SK-N-SH treated with all-trans-retinoic acid at 6 μM for 48 hours (cell line): Measurements from ENCODE around the gene MTAP.

Experiments
- ATAC-seq: fragments of 200-7000 bp; cut with Tn5 transposase; 3 replicates; pipeline ENCODE4 v1.9.1; 2020; ENCODE audit warnings: mild to moderate bottlenecking, moderate library complexity
- ARNTL ChIP-seq: fragments of 450-650 bp; formaldehyde crosslinking; IDR thresholded peaks from 2 replicates; pipeline ENCODE4 v1.5.0; 2020; ENCODE audit warnings: low read depth, mild to moderate bottlenecking, moderate library complexity, borderline replicate concordance
- CSDC2 ChIP-seq: fragments of 250-450 bp; sonication (Bioruptor Pico); IDR thresholded peaks from 2 replicates; pipeline ENCODE4 v1.5.0; 2020; ENCODE audit warnings: mild to moderate bottlenecking, moderate library complexity
- GLIS3 ChIP-seq: fragments of 250-450 bp; sonication (Bioruptor Pico); IDR thresholded peaks from 2 replicates; pipeline ENCODE4 v1.5.0; 2020; ENCODE audit warnings: mild to moderate bottlenecking, moderate library complexity
- ISL1 ChIP-seq: fragments of 250-450 bp; sonication (Bioruptor Pico); IDR thresholded peaks from 2 replicates; pipeline ENCODE4 v2.1.2; 2022; ENCODE audit warnings: mild to moderate bottlenecking, moderate library complexity
- RARB ChIP-seq: fragments of 250-450 bp; sonication (Bioruptor Pico); IDR thresholded peaks from 2 replicates; pipeline ENCODE4 v1.8.0; 2021; ENCODE audit warnings: mild to moderate bottlenecking, moderate library complexity
- SNAI2 ChIP-seq: fragments of 250-450 bp; sonication (Bioruptor Pico); IDR thresholded peaks from 2 replicates; pipeline ENCODE4 v1.5.0; 2020; ENCODE audit warnings: mild to moderate bottlenecking, moderate library complexity
- TCF4 ChIP-seq: fragments of 250-450 bp; sonication (Bioruptor Pico); IDR thresholded peaks from 2 replicates; pipeline ENCODE4 v1.8.0; 2021; ENCODE audit warnings: mild to moderate bottlenecking, moderate library complexity, borderline replicate concordance
- TOX ChIP-seq: fragments of 250-450 bp; sonication (Bioruptor Pico); IDR thresholded peaks from 2 replicates; pipeline ENCODE4 v1.8.0; 2021; ENCODE audit warnings: mild to moderate bottlenecking, moderate library complexity, borderline replicate concordance
- ZC3H10 ChIP-seq: fragments of 250-450 bp; sonication (Bioruptor Pico); IDR thresholded peaks from 2 replicates; pipeline ENCODE4 v1.5.1; 2021; ENCODE audit warnings: mild to moderate bottlenecking, moderate library complexity
- ZFP3 ChIP-seq: fragments of 250-450 bp; sonication (Bioruptor Pico); IDR thresholded peaks from 2 replicates; pipeline ENCODE4 v1.5.0; 2020; ENCODE audit warnings: mild to moderate bottlenecking, moderate library complexity
- ZFP30 ChIP-seq: fragments of 450-650 bp; formaldehyde crosslinking; IDR thresholded peaks from 2 replicates; pipeline ENCODE4 v1.5.0; 2022; ENCODE audit warnings: mild to moderate bottlenecking, moderate library complexity
- ZNF70 ChIP-seq: fragments of 450-650 bp; formaldehyde crosslinking; IDR thresholded peaks from 2 replicates; pipeline ENCODE4 v1.5.0; 2020; ENCODE audit warnings: mild to moderate bottlenecking, moderate library complexity
- ZNF8 ChIP-seq: fragments of 450-650 bp; formaldehyde crosslinking; IDR thresholded peaks from 2 replicates; pipeline ENCODE4 v1.5.0; 2020; ENCODE audit warnings: mild to moderate bottlenecking, moderate library complexity
- TF ChIP-seq, protein P1 (sequence below): fragments of 250-450 bp; sonication (Bioruptor Pico); IDR thresholded peaks from 2 replicates; pipeline ENCODE4 v1.5.1; 2020; ENCODE audit warnings: low read depth, mild to moderate bottlenecking, moderate library complexity
- TF ChIP-seq, protein P2 (sequence below): fragments of 250-450 bp; sonication (Bioruptor Pico); IDR thresholded peaks from 2 replicates; pipeline ENCODE4 v1.5.0; 2020; ENCODE audit warnings: mild to moderate bottlenecking, moderate library complexity
- TF ChIP-seq, protein P3 (sequence below): fragments of 250-450 bp; sonication (Bioruptor Pico); IDR thresholded peaks from 2 replicates; pipeline ENCODE4 v1.8.0; 2021; ENCODE audit warnings: low read depth, mild to moderate bottlenecking, moderate library complexity, borderline replicate concordance
- TF ChIP-seq, protein P4 (sequence below): fragments of 250-450 bp; sonication (Bioruptor Pico); IDR thresholded peaks from 2 replicates; pipeline ENCODE4 v1.8.0; 2020; ENCODE audit warnings: mild to moderate bottlenecking, moderate library complexity, borderline replicate concordance
- TF ChIP-seq, protein P5 (sequence below): fragments of 250-450 bp; sonication (Bioruptor Pico); IDR thresholded peaks from 2 replicates; pipeline ENCODE4 v1.5.1; 2021; ENCODE audit warnings: mild to moderate bottlenecking, moderate library complexity

MTAP gene

DNA sequence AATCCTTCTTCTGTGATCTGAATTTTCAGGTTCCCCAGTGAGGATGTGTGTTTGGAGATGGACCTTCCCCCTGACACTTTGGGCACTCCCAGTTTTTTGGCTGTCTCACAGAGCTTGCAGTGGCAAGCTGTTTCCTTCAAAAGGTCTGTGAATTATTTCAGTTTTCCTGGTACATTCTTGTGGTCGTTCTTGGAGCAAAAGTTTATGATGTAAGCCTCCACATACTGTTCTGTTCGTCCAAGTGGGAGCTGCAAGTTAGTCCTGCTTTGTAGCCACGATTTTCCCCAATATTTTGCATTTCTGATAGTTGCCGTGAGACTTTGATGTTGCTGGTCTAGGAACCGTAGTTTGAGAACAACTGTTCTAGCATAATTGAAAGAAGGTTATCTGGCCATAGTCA, 88.3 kb downstream of the MTAP start (continued):
- TF ChIP-seq TOX (CRISPR knock-in tag) (no peak), RARB (no peak)
- TF ChIP-seq, all 23 proteins: peak for 0

DNA sequence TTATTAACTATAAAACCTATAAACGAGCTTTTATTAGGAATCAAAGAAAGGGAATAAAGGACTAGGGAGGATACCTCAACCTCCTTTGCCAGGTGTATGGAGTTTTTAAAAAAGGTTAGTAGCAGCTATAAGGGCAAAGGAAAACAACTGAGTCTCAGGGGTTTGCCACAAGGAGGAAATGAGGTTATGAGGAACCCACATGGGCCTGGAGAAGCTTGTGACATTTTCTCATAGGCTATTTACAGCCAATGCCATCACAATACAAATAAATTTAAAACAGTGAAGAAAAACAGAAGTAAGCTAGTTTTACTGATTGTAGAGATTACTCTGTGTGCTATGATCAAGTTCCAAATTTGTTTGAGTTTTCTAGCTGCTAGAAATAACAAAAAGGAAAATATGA, 99.1 kb downstream of the MTAP start:
- no peak for ATAC-seq
- TF ChIP-seq CSDC2 (CRISPR knock-in tag) (no peak), TOX (CRISPR knock-in tag) (no peak), ARNTL (CRISPR knock-in tag) (no peak), GLIS3 (CRISPR knock-in tag) (no peak), ZNF70 (CRISPR knock-in tag) (no peak), SNAI2 (CRISPR knock-in tag) (no peak), ZC3H10 (CRISPR knock-in tag) (no peak), ZFP3 (no peak), RARB (no peak), TCF4 (CRISPR knock-in tag) (no peak), ZFP30 (CRISPR knock-in tag) (no peak)
- TF ChIP-seq, protein P1, sequence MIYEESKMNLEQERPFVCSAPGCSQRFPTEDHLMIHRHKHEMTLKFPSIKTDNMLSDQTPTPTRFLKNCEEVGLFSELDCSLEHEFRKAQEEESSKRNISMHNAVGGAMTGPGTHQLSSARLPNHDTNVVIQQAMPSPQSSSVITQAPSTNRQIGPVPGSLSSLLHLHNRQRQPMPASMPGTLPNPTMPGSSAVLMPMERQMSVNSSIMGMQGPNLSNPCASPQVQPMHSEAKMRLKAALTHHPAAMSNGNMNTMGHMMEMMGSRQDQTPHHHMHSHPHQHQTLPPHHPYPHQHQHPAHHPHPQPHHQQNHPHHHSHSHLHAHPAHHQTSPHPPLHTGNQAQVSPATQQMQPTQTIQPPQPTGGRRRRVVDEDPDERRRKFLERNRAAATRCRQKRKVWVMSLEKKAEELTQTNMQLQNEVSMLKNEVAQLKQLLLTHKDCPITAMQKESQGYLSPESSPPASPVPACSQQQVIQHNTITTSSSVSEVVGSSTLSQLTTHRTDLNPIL (CRISPR knock-in tag) = no peak
- TF ChIP-seq, protein P2, sequence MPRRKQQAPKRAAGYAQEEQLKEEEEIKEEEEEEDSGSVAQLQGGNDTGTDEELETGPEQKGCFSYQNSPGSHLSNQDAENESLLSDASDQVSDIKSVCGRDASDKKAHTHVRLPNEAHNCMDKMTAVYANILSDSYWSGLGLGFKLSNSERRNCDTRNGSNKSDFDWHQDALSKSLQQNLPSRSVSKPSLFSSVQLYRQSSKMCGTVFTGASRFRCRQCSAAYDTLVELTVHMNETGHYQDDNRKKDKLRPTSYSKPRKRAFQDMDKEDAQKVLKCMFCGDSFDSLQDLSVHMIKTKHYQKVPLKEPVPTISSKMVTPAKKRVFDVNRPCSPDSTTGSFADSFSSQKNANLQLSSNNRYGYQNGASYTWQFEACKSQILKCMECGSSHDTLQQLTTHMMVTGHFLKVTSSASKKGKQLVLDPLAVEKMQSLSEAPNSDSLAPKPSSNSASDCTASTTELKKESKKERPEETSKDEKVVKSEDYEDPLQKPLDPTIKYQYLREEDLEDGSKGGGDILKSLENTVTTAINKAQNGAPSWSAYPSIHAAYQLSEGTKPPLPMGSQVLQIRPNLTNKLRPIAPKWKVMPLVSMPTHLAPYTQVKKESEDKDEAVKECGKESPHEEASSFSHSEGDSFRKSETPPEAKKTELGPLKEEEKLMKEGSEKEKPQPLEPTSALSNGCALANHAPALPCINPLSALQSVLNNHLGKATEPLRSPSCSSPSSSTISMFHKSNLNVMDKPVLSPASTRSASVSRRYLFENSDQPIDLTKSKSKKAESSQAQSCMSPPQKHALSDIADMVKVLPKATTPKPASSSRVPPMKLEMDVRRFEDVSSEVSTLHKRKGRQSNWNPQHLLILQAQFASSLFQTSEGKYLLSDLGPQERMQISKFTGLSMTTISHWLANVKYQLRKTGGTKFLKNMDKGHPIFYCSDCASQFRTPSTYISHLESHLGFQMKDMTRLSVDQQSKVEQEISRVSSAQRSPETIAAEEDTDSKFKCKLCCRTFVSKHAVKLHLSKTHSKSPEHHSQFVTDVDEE (CRISPR knock-in tag) = no peak
- TF ChIP-seq, protein P3, sequence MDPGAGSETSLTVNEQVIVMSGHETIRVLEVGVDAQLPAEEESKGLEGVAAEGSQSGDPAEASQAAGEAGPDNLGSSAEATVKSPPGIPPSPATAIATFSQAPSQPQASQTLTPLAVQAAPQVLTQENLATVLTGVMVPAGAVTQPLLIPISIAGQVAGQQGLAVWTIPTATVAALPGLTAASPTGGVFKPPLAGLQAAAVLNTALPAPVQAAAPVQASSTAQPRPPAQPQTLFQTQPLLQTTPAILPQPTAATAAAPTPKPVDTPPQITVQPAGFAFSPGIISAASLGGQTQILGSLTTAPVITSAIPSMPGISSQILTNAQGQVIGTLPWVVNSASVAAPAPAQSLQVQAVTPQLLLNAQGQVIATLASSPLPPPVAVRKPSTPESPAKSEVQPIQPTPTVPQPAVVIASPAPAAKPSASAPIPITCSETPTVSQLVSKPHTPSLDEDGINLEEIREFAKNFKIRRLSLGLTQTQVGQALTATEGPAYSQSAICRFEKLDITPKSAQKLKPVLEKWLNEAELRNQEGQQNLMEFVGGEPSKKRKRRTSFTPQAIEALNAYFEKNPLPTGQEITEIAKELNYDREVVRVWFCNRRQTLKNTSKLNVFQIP (CRISPR knock-in tag) = no peak
- TF ChIP-seq, protein P4, sequence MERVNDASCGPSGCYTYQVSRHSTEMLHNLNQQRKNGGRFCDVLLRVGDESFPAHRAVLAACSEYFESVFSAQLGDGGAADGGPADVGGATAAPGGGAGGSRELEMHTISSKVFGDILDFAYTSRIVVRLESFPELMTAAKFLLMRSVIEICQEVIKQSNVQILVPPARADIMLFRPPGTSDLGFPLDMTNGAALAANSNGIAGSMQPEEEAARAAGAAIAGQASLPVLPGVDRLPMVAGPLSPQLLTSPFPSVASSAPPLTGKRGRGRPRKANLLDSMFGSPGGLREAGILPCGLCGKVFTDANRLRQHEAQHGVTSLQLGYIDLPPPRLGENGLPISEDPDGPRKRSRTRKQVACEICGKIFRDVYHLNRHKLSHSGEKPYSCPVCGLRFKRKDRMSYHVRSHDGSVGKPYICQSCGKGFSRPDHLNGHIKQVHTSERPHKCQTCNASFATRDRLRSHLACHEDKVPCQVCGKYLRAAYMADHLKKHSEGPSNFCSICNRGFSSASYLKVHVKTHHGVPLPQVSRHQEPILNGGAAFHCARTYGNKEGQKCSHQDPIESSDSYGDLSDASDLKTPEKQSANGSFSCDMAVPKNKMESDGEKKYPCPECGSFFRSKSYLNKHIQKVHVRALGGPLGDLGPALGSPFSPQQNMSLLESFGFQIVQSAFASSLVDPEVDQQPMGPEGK = no peak
- TF ChIP-seq, protein P5, sequence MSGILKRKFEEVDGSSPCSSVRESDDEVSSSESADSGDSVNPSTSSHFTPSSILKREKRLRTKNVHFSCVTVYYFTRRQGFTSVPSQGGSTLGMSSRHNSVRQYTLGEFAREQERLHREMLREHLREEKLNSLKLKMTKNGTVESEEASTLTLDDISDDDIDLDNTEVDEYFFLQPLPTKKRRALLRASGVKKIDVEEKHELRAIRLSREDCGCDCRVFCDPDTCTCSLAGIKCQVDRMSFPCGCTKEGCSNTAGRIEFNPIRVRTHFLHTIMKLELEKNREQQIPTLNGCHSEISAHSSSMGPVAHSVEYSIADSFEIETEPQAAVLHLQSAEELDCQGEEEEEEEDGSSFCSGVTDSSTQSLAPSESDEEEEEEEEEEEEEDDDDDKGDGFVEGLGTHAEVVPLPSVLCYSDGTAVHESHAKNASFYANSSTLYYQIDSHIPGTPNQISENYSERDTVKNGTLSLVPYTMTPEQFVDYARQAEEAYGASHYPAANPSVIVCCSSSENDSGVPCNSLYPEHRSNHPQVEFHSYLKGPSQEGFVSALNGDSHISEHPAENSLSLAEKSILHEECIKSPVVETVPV (CRISPR knock-in tag) = no peak

DNA sequence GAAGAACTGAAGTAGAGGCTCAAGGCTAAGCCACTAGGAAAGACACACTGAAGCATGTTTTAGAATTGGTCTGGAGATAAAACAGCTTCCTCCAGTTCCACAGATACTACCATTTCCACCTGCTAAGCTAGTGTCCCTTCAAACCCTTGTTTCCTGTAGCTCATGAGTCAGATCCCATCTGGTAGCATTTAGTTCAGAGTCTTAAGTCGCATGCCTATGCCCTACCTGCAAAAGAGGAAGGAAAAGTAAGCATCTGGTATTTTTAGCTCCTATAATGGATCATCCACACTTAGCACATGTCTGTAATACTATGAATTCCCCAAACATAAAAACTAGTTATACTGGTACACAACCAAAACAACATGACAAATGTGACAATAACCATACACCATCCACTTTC, 99.7 kb downstream of the MTAP start:
- ATAC-seq = no peak

More for the DNA sequence above, 99.7 kb downstream of the MTAP start:
- TF ChIP-seq ZNF8 (CRISPR knock-in tag) = no peak
- no peak for TF ChIP-seq TOX (CRISPR knock-in tag)
- TF ChIP-seq, protein P5 (CRISPR knock-in tag) = no peak
- no peak for TF ChIP-seq ISL1
- TF ChIP-seq SNAI2 (CRISPR knock-in tag) = no peak
- no peak for TF ChIP-seq ZC3H10 (CRISPR knock-in tag)
- no peak for TF ChIP-seq TCF4 (CRISPR knock-in tag)
- TF ChIP-seq ZFP3 = no peak
- TF ChIP-seq ZNF70 (CRISPR knock-in tag) = no peak
- no peak for TF ChIP-seq ARNTL (CRISPR knock-in tag)
- TF ChIP-seq, protein P1 (CRISPR knock-in tag) = no peak
- TF ChIP-seq CSDC2 (CRISPR knock-in tag) = no peak
